K562 (cell line): Measurements from ENCODE around the gene MRPL28. TPM values are rescaled to one million over a fixed set of nuclear protein-coding genes. Genes with fewer than 3 reads are reported as not detected.
A peak's percentile ranks its signal among the peaks of the same experiment; 100 is the strongest.

ENCODE experiments used
- GATAD2A ChIP-seq: fragments of 450-650 bp; IDR thresholded peaks from 2 replicates; pipeline ENCODE4 v1.6.1; 2017
- GTF2E2 ChIP-seq: fragments of 200-800 bp; sonication (Bioruptor generic); IDR thresholded peaks from 2 replicates; pipeline ENCODE4 v1.6.1; 2016; ENCODE audit warnings: missing genetic modification characterization, missing compliant biosample characterization
- LEF1 ChIP-seq: fragments of 450-650 bp; IDR thresholded peaks from 2 replicates; pipeline ENCODE4 v1.6.1; 2016; ENCODE audit warnings: mild to moderate bottlenecking
- MTA2 ChIP-seq: fragments of 450-650 bp; IDR thresholded peaks from 2 replicates; pipeline ENCODE4 v1.6.1; 2016; ENCODE audit warnings: low read depth
- MYBL2 ChIP-seq, 2 experiments: fragments of 450-650 bp in 1 of 2; sonication (generic) in 1 of 2; formaldehyde crosslinking in 1 of 2; IDR thresholded peaks; 2 replicates each; pipeline versions ENCODE4 v1.6.1 to v1.8.1; 2017 to 2022; ENCODE audit warnings: borderline replicate concordance in 1 of 2, inconsistent platforms in 1 of 2, low read depth in 1 of 2, mild to moderate bottlenecking in 1 of 2, missing genetic modification reagents in 1 of 2, moderate library complexity in 1 of 2
- MYC ChIP-seq, 2 experiments: fragments of 250-450 bp in 1 of 2; sonication (Bioruptor Pico) in 1 of 2; IDR thresholded peaks; 2 replicates each; pipeline versions ENCODE4 v1.5.1 to v1.6.1; 2012 to 2021; ENCODE audit warnings: low read depth in 2 of 2, borderline replicate concordance in 1 of 2, improper control_type of control experiment in 1 of 2, low read length in 1 of 2, mild to moderate bottlenecking in 1 of 2, moderate library complexity in 1 of 2
- RREB1 ChIP-seq: fragments of 250-450 bp; sonication (Bioruptor Pico); IDR thresholded peaks from 2 replicates; pipeline ENCODE4 v1.4.0; 2020
- SAFB2 ChIP-seq: fragments of 200-400 bp; formaldehyde crosslinking; IDR thresholded peaks from 2 replicates; pipeline ENCODE4 v1.6.1; 2018; ENCODE audit warnings: borderline replicate concordance, low read length, low read depth, moderate library complexity; ENCODE audit not compliant: severe bottlenecking
- SAP30 ChIP-seq: fragments of 200-600 bp; sonication (generic); IDR thresholded peaks from 2 replicates; pipeline ENCODE4 v1.6.1; 2012; ENCODE audit warnings: borderline replicate concordance, low read depth, mild to moderate bottlenecking, moderate library complexity, low read length, control low read depth, inconsistent platforms; ENCODE audit not compliant: insufficient read depth, poor library complexity, severe bottlenecking
- SMARCC2 ChIP-seq: fragments of 450-650 bp; IDR thresholded peaks from 2 replicates; pipeline ENCODE4 v1.6.1; 2017; ENCODE audit warnings: antibody characterized with exemption, moderate library complexity, mild to moderate bottlenecking, low read depth
- SREBF1 ChIP-seq: fragments of 150-350 bp; IDR thresholded peaks from 2 replicates; pipeline ENCODE4 v1.6.1; 2014; ENCODE audit warnings: antibody characterized with exemption, low read depth, low read length, borderline replicate concordance
- SRSF9 ChIP-seq: fragments of 200-400 bp; formaldehyde crosslinking; IDR thresholded peaks from 2 replicates; pipeline ENCODE4 v1.6.1; 2017; ENCODE audit warnings: low read depth, low read length, borderline replicate concordance
- TGIF2 ChIP-seq: sonication (generic); formaldehyde crosslinking; IDR thresholded peaks from 2 replicates; pipeline ENCODE4 v1.8.1; 2022; ENCODE audit warnings: mild to moderate bottlenecking, missing genetic modification reagents, moderate library complexity
- XRCC5 ChIP-seq: fragments of 200-400 bp; formaldehyde crosslinking; IDR thresholded peaks from 2 replicates; pipeline ENCODE4 v1.6.1; 2017; ENCODE audit warnings: low read depth, mild to moderate bottlenecking, low read length
- polyA plus RNA-seq, 8 experiments: library from polyadenylated mRNA; depleted of rRNA in 4 of 8; stranded (reverse) in 5 of 8; unstranded in 3 of 8; fragments of >200 nt; fragmentation: Nextera tagmentation in 2 of 8; fragmentation: Illumina TruSeq in 1 of 8; extraction: Ambion mirVana in 2 of 8; extraction: Trizol in 1 of 8; gene quantifications; 2 replicates each; pipeline versions ENCODE4 v1.2.1 to v1.2.3, GENCODE V29; 2011 to 2014; ENCODE audit warnings: inconsistent platforms in 1 of 8, missing spikeins in 1 of 8
- total RNA-seq, 7 experiments: library from RNA; depleted of rRNA in 6 of 7; stranded (reverse); fragments of >200 nt in 6 of 7; fragmentation: Illumina TruSeq in 2 of 7; extraction: Trizol in 2 of 7; gene quantifications; 2 replicates each; pipeline versions ENCODE4 v1.2.1 to v1.2.3, GENCODE V29; 2011 to 2021; ENCODE audit warnings: low replicate concordance in 1 of 7
- TF ChIP-seq, protein P1 (sequence below): sonication (generic); IDR thresholded peaks from 2 replicates; pipeline ENCODE4 v1.6.1; 2016

MRPL28 gene
- total and polyA plus RNA-seq, 9 of the 15 experiments (the other 6 are each of a cell fraction or from before 2014, with no cell fraction given): 2.5 to 323 (median 175) TPM

DNA sequence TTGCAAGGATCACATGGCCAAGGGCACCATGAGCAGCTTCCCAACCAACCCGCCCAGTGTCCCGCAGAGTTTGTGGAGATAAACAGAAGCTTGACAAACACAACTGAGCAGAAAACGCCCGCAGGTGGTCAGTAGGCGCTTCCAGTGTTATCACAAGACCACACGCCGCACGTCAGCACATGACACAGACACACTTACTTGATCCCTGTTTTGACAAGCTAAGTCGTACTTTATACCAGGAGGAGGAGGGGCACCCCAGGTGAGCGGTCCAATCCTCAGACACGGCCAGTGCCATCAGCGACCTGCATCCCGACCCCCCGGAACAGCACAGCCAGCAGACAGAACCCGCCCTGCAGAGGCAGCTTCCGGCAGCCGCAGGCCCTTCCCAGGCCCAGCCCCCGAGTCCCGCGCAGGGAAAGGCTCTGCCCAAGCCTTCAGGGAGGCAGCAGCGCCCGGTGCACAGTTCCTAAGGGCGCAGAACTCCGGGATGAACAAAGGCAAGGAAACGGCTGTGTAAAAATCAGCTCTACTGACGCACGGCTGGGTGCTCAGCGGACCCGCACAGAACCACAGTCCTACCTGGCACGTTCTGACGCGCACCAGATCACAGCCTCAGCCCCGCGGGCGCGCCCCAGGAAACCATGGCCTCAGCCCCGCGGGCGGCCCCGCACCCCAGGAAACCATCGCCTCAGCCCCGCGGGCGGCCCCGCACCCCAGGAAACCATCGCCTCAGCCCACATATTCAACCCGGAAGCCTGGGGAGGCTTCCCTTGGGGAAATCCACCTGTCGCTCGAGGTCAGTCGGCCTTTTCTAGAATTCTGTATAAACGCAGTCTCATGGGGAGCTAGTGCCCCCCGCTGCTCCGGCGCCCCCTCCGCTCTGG, 45.6 kb downstream of the MRPL28 start (continued):
- no peak for TF ChIP-seq MYBL2 (IDR thresholded peaks at IDR 0.05; ENCODE audit: low read depth)
- no peak for TF ChIP-seq MYBL2 (CRISPR knock-in tag; IDR thresholded peaks at IDR 0.05; ENCODE audit: borderline replicate concordance)
- no peak for TF ChIP-seq SRSF9
- TF ChIP-seq GTF2E2: no peak
- peak; percentile 32; the same call in 1 of the 2 replicates for TF ChIP-seq SMARCC2
- peak; percentile 70 for TF ChIP-seq MTA2
- no peak for TF ChIP-seq SAP30
- TF ChIP-seq, protein P1, sequence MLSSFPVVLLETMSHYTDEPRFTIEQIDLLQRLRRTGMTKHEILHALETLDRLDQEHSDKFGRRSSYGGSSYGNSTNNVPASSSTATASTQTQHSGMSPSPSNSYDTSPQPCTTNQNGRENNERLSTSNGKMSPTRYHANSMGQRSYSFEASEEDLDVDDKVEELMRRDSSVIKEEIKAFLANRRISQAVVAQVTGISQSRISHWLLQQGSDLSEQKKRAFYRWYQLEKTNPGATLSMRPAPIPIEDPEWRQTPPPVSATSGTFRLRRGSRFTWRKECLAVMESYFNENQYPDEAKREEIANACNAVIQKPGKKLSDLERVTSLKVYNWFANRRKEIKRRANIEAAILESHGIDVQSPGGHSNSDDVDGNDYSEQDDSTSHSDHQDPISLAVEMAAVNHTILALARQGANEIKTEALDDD: peak; percentile 56; the same call in 1 of the 2 replicates
- peak; percentile 73; the same call in 1 of the 2 replicates for TF ChIP-seq LEF1
- no peak for TF ChIP-seq SAFB2
- peak; percentile 87 for TF ChIP-seq MYC (IDR thresholded peaks at IDR 0.05; ENCODE audit: low read depth, low read length)
- no peak for TF ChIP-seq MYC (CRISPR knock-in tag; IDR thresholded peaks at IDR 0.05; ENCODE audit: borderline replicate concordance, low read depth)
- TF ChIP-seq GATAD2A: no peak
- no peak for TF ChIP-seq SREBF1
- no peak for TF ChIP-seq RREB1
- TF ChIP-seq XRCC5: no peak
- no peak for TF ChIP-seq TGIF2 (CRISPR knock-in tag)
